IPS-18c (cell line): ENCODE results near the gene CHKA.

Source experiments
- H3K4me3 ChIP-seq: 2 replicates; pipeline ENCODE4 v1.7.0; 2013; ENCODE audit warnings: low read depth, mild to moderate bottlenecking, low read length, moderate library complexity; ENCODE audit not compliant: insufficient read depth
- H3K9me3 ChIP-seq: one replicate; pipeline ENCODE4 v1.6.1; 2013; ENCODE audit warnings: mild to moderate bottlenecking, low read length, moderate library complexity; ENCODE audit not compliant: control insufficient read depth, insufficient read depth

CHKA gene

GRCh38 chr11:68044145-68044813 is 76.9 kb downstream of the CHKA start:
- Histone ChIP-seq H3K9me3 (no peaks in the 10 kb centered on the region), H3K4me3 (no peak overlapping the region)

GRCh38 chr11:68043349-68044144 is 77.6 kb downstream of the CHKA start:
- no peak overlapping the region for H3K4me3 ChIP-seq
- no peaks in the 10 kb centered on the region for H3K9me3 ChIP-seq

GRCh38 chr11:68043029-68043348 is 78.2 kb downstream of the CHKA start:
- Histone ChIP-seq H3K9me3 (no peaks in the 10 kb centered on the region), H3K4me3 (no peak overlapping the region)

GRCh38 chr11:68042219-68043028 is 78.8 kb downstream of the CHKA start:
- Histone ChIP-seq H3K4me3 (no peak overlapping the region), H3K9me3 (no peaks in the 10 kb centered on the region)

GRCh38 chr11:68041617-68042218 is 79.5 kb downstream of the CHKA start:
- H3K9me3 ChIP-seq, result no peaks in the 10 kb centered on the region
- H3K4me3 ChIP-seq, result no peak overlapping the region

GRCh38 chr11:68040957-68041591 is 80.1 kb downstream of the CHKA start:
- Histone ChIP-seq H3K4me3 (no peak overlapping the region), H3K9me3 (no peaks in the 10 kb centered on the region)

GRCh38 chr11:68040101-68040956 is 80.9 kb downstream of the CHKA start:
- no peak overlapping the region for H3K4me3 ChIP-seq
- no peaks in the 10 kb centered on the region for H3K9me3 ChIP-seq

- Histone ChIP-seq H3K9me3 (no peaks in the 10 kb centered on the region), H3K4me3 (no peak overlapping the region)
Observed at GRCh38 chr11:68039526-68040086, 81.6 kb downstream of the CHKA start.

- Histone ChIP-seq H3K9me3 (no peaks in the 10 kb centered on the region), H3K4me3 (peak within 1 kb of the TSS; percentile 55)
Observed at GRCh38 chr11:68038718-68039525, 82.3 kb downstream of the CHKA start, which contains the start of gene TCIRG1. TCIRG1 (plus strand) TSS chr11:68039025; CDS start chr11:68041272, 2,247 bp downstream.

- H3K4me3 ChIP-seq, result peak overlapping the region; percentile 55
- H3K9me3 ChIP-seq, result no peaks in the 10 kb centered on the region
Observed at GRCh38 chr11:68038226-68038717, 82.9 kb downstream of the CHKA start.

GRCh38 chr11:68037411-68038225 is 83.6 kb downstream of the CHKA start:
- no peaks in the 10 kb centered on the region for H3K9me3 ChIP-seq
- H3K4me3 ChIP-seq, result no peak overlapping the region

- no peaks in the 10 kb centered on the region for H3K9me3 ChIP-seq
- no peak overlapping the region for H3K4me3 ChIP-seq
Observed at GRCh38 chr11:68036717-68037239, 84.4 kb downstream of the CHKA start.

- Histone ChIP-seq H3K4me3 (no peak overlapping the region), H3K9me3 (no peaks in the 10 kb centered on the region)
Observed at GRCh38 chr11:68036141-68036716, 85.0 kb downstream of the CHKA start.
